ENCODE data around the gene PTPRS.

The PTPRS gene

DNA sequence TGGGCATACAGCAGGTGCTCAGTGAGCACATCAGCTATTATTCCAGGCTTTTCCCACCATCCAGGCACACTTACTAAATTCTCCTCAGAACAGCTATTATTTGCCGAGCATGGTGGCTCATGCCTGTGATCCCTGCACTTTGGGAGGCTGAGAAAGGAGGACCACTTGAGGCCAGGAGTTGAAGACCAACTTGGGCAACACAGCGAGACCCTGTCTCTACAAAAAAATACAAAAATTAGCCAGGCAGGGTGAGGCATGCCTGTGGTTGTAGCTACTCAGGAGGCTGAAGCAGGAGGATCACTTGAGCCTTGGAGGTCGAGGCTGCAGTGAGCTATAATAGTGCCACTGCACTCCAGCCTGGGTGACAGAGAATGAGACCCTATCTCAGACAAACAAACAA lies 35.4 kb downstream of the PTPRS start:
- no peak for DNase-seq

DNA sequence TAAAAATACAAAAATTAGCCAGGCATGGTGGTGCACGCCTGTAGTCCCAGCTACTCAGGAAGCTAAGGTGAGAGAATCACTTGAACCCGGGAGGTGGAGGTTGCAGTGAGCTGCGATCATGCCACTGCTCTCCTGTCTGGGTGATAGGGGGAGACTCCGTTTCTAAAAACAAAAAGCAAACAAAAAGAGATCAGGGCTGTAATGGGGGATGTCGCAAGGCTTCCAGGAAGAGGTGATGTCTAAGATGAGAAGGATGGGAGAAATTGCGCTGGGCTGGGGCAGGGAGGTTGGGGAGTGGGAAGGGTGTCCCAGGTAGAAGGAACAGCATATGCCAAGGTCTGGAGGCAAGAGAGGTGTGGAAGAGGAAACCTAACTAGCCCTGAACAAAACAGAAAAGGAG lies 36.1 kb downstream of the PTPRS start:
- DNase-seq = no peak

DNA sequence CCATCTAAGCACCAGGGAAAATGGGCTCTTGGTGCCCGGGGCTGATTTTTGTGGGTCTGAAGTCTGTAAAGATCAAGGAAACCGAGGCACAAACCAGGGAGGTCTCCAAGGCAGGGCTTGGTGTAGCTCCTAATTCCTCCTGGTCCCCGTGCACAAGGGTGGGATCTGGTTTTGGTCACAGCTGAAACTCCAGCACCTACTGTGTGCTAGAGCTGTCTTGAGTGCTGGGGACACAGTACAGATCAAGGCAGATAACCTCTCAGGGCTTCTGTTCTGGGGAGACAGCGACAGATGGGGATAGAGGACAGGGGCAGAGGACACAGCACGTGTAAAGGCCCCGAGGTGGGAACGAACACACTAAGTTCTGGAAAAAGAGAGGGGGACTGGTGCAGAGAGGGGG lies 37.4 kb downstream of the PTPRS start:
- DNase-seq = no peak

DNA sequence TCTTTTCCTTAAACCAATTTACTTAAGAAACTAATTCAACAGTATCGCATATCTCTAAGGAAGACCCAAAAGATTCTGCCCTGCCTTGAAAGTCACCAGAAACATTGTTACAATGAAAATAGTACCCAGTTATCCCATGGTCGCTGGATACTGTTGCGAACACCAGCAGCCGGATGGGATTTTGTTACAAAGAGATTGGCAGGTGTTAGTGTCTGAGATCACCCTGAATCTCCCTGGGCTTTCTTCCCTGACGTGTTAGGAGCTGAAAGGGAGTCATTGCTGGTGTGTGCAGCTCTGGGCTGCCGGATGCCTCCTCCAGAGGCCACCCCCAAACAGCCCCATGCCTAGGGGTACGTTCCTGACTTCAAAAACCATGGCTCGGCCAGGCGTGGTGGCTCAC lies 38.2 kb downstream of the PTPRS start:
- no peak for DNase-seq

DNA sequence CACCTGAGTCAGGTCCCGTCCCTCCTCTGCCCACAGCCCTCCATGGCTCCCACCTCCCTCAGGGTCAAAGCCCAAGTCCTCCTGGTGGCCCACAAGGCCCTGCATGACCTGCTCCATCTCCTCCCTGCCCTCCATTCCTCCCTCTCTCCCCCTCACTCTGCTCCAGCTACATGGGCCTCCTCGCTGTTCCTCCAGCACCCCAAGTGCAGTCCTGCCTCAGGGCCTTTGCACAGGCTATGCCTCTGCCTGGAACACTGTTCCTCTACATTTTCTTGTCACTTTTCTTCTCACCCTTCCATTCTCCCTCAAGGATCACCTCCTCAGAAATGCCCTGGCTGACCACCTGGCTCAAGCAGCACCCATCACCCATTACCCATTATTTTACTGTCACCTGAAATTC lies 41.5 kb downstream of the PTPRS start:
- DNase-seq = no peak

DNA sequence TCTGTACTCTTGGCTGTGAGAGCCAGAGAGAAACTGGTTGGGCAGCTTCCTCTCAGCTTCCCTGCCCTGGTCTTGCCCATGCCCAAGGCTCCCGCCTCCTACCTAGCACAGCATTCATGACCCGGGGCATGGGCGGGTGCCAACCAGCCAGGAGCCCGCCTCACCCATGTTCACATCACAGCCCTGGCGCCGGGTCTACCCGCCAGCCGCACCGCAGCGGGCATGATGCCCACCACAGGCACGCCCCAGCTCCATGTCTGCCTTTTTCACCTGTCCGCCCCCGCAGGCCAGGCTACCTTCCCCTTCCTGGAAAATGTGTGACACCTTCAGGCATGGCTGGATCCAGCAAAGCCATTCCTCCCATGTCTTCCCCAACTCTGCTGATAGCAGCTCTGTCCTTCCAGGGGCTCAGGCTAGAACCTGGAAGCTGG lies 42.1 kb downstream of the PTPRS start:
- DNase-seq = no peak

DNA sequence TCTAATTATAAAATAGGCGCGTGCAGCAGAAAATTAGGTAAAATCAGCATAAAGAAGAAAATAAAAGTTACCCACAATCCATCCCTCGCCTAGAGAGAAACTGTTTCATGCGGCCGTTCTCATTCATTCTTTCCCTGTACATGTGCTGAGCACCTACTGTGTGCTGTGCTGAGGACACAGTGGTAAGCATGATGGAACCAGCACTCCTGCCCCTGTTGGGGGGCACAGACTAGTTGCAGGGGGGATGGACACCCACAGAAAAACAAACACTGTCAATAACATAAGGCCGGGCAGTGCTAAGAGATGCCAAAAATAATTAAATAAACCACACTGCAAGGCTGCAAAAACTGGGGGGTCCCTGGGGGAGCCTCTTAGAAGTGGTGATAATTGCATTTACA lies 43.3 kb downstream of the PTPRS start:
- DNase-seq = no peak

DNA sequence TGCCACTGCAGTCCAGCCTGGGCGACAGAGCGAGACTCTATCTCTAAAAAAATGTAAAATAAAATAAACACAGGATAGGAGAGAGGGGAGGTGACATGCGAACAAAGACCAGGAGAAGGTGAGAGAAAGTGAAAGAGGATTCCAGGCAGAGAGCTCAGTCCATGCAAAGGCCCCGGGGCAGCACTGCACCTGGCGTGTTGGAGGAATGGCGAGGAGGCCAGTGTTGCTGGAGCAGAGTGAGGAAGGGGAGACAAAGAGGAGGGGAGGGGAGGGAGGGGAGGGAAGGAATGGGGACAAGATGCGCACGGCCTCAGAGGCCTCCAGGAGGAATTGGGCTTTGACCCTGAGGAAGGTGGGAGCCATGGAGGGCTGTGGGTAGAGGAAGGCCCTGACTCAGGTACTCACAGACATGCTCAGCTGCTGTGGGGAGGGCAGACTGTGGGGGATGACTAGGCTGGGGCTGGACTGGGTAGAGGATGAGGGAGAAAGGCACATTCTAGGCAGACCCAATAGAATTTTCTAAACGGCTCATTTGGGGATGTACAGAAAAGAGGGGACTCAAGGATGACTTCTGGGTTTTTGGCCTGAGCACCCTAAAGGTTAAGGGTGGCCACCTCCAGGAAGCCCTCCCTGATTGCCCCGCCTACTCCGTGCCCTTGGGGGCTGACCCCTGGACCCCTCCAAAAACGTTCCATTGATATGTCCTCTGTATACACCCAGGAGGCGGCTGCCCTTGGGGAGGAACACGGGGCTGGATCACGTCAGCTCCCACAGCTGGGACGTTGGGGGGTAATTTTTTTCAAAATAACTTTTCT lies 43.9 kb downstream of the PTPRS start:
- DNase-seq = no peak

DNA sequence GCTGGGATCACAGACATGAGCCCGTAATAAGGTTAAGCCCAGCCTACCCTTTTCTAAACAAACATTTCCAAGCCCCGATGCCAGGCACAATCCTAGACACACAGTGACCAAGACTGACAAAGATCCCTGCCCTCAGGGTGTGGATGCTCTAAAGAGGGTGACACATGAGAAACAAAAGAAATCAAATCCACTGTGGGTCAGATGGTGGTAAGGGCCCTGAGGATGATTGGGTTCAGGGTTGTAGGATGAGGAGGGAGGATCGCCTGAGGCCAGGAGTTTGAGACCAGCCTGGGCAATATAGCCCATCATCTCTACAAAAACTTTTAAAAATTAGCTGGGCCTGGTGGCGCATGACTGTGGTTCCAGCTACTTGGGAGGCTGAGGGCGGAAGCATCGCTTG lies 44.6 kb downstream of the PTPRS start:
- DNase-seq = no peak

DNA sequence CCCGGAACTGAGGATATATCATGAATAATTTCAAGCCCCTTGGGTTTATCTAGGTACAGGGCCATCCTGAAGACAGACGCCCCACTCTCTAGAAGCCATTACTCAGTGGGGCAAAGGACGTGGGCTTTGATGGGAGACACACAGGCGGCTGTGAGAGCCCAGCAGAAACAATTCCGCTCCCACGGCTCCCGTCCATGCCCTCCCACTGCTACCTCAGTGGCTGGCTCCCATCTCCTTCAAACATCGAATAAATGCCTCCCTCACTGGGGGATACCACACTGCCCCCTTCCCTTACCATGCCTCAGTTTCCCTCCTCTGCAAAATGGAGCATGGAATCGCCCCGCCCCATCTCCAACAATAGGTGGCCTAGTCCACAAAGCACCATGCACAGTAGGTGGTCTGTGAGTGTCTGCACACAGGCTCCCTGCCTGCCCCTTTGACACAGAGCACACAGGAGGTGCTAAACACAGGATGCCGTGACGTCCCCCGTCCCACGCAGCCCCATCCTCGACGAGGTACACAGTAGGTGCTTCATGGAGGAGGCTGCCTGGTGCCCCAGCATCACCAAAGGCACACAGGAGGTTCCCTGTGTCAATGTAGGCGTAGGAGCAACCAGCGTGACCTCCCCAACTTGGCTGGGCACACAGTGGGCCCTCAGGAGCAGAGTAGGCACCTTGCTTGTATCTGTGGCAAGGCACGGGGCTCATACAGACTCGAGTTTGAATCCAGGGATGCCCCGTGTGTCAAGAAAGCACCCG lies 46.0 kb downstream of the PTPRS start:
- DNase-seq = no peak

DNA sequence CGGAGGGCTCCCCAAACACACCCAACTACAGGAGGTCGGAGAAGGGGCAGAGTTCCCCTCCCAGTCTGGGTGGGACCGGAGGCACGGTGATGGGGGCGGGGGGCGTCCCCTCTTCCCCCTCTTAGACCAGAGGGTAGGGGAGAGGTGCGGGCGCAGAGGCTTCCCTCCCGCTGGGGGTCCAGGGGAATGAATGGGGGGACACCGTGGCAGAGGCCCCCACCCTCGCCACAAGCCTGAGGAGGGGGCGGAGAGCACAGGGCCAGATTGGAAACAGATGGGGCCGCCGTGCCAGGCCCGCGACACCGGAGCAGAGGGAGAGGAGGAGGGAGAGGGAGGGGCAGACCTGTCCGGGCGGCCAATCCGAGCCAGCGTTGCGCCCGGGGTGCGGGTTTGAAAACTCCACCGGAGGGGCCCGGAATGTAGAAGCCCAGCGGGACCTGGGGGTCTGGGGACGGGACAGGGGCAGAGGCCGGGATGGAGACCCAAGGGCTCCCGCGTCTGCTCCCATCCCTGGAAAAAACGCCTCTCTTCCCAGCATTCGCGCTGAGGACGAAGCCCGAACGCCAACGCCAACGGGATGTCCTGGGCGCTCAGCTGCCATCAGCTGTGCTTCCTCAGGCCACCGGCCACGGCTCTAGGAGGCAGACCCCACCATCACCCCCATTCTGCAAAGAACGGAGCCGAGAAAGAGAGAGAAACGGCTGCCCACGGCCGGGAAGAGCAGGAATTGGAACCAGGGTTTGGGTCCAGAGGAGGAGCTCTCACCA lies 46.8 kb downstream of the PTPRS start:
- no peak for DNase-seq

DNA sequence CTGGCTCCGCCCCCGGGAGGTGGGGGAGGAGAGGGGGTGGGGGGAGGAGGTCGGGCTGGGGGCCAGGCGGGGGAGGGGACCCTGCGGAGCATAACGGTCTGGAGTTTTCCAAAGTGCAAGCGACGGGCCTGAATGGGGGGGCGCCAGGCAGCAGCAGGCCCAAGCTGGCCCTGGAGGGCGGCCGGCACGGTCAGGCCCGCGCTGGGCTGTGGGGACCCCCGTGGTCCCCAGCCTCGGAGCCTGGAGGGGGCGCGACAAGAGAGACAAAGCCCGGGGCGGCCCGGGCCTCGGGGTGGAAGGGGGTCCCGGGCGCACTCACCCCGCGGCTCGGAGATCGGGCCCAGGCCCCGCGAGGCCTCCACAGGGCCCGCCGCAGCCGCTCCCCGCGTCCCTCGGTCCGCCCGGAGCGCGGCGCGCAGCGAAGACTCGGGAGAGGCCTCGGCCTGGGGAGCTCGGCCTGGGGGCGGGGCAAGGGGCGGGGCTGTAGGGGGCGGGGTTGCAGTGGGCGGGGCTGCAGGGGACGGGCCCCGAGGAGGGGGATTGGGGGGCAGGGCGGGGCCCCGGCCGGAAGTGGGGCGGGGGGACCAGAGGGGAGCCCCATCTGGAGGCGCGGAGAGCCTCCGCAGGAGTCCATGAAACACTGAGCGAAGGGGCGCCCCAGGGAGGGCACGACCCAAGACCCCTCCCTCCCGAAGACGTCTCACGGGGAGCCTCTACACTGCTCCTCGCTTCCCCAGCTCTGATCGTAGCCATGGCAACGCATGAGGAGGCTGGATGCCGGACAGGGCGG lies 47.6 kb downstream of the PTPRS start:
- peak; percentile 40 to 45 for DNase-seq

DNA sequence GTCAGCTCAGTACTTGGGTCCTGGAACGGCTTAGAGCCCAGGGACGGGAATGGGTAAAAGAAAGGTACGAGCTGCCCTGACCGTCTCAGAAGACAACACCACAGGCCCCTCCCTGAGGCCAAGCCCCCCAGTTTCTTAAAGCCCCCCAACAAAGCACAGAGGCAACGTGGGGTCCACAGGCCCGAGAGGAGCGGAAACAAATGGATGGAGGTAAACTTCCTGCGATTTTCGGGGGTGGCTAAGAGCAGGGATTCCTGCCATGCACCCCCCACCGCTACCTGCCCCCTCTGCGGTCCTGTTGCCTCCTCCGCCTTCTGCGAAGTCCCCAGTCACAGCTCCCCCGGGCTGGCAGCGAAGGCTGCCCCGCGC lies 48.2 kb downstream of the PTPRS start:
- DNase-seq = peak in 1 of 2 donors; percentile 16

DNA sequence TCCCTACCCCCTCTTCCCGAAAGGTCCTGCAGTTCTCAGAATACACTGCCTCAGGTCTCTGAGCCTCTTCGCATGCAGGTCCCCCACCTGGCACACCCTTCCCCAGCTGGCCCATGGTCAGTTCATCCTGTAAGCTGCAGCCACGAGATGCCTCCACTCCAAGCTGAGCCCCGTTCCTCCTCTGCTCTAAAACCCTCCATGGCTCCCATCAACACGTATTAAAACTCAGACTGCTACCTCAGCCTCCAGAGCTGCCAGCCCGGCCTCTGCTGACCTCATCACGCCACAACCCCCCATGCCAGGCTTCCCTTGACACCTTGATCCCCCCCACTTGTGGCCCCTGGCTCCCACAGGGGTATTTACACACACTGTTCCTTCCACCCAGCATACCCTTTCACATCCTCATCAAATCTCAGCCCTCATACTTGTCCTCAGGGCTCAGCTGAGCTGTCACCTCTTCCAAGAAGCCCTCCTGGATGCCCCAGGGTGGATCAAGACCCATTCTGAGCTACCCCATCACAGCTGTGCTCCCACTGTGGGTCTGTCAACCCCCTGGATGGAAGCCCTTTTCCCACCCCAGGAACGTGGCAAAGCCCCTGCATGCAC lies 48.9 kb downstream of the PTPRS start:
- no peak for DNase-seq

Measured in CD4-positive, alpha-beta T cell treated with Interferon alpha-2 for 1 hour (primary cell).